WTC11 (cell line): ENCODE results near the gene NGF. TPM values are rescaled to one million over a fixed set of nuclear protein-coding genes. Genes with fewer than 3 reads are reported as not detected.

Experiments used
- ATAC-seq: fragments of 200-7000 bp; cut with Tn5 transposase; 2 replicates; pipeline ENCODE4 v1.10.0; 2021; ENCODE audit warnings: mild to moderate bottlenecking, moderate library complexity
- CTCF ChIA-PET: fragments of 300-600 bp; sonication (Branson Sonifier 250); formaldehyde crosslinking; loops from one replicate; lab custom pipeline; 2021; ENCODE audit warnings: antibody characterized with exemption; lab: Charles Lee
- POLR2A ChIA-PET: fragments of 350-600 bp; sonication (Branson Sonifier 250); formaldehyde crosslinking; loops from one replicate; lab custom pipeline; 2021; ENCODE audit warnings: antibody characterized with exemption; lab: Charles Lee
- DNase-seq: peaks from one replicate; pipeline ENCODE4 v3.0.0; 2021; ENCODE audit warnings: low spot score
- H3K27ac Mint-ChIP-seq: 2 replicates; pipeline ENCODE4 v1.8.0; 2021; ENCODE audit warnings: mixed read lengths
- H3K27me3 Mint-ChIP-seq: 2 replicates; pipeline ENCODE4 v1.8.0; 2021; ENCODE audit warnings: low read depth, mild to moderate bottlenecking, moderate library complexity, mixed read lengths
- H3K36me3 Mint-ChIP-seq: 2 replicates; pipeline ENCODE4 v1.8.0; 2021; ENCODE audit warnings: mixed read lengths
- H3K4me1 Mint-ChIP-seq: 2 replicates; pipeline ENCODE4 v1.8.0; 2022; ENCODE audit warnings: mixed read lengths
- H3K4me3 Mint-ChIP-seq: 2 replicates; pipeline ENCODE4 v1.8.0; 2021; ENCODE audit warnings: mild to moderate bottlenecking, moderate library complexity, mixed read lengths
- H3K9me3 Mint-ChIP-seq: 2 replicates; pipeline ENCODE4 v1.8.0; 2021; ENCODE audit warnings: mixed read lengths
- ATF1 ChIP-seq: sonication (generic); formaldehyde crosslinking; IDR thresholded peaks from 2 replicates; pipeline ENCODE4 v1.8.1; 2023; ENCODE audit warnings: mild to moderate bottlenecking, moderate library complexity, missing genetic modification reagents
- CREB1 ChIP-seq: sonication (generic); formaldehyde crosslinking; IDR thresholded peaks from 2 replicates; pipeline ENCODE4 v1.8.0; 2023; ENCODE audit warnings: mild to moderate bottlenecking, missing genetic modification reagents
- CREM ChIP-seq: sonication (generic); formaldehyde crosslinking; IDR thresholded peaks from 2 replicates; pipeline ENCODE4 v1.8.1; 2022; ENCODE audit warnings: mild to moderate bottlenecking, missing genetic modification reagents, moderate library complexity
- EMX1 ChIP-seq: fragments of 250-450 bp; sonication (Bioruptor Pico); IDR thresholded peaks from 2 replicates; pipeline ENCODE4 v1.8.0; 2021; ENCODE audit warnings: mild to moderate bottlenecking
- ETV6 ChIP-seq: sonication (generic); formaldehyde crosslinking; IDR thresholded peaks from 2 replicates; pipeline ENCODE4 v1.8.1; 2022; ENCODE audit warnings: mild to moderate bottlenecking, missing genetic modification reagents
- FOXJ3 ChIP-seq: sonication (generic); formaldehyde crosslinking; IDR thresholded peaks from 2 replicates; pipeline ENCODE4 v1.9.0; 2021; ENCODE audit warnings: missing genetic modification reagents, mild to moderate bottlenecking, borderline replicate concordance
- NFYB ChIP-seq: sonication (generic); formaldehyde crosslinking; conservative IDR thresholded peaks from 2 replicates; pipeline ENCODE4 v1.8.0; 2022; ENCODE audit warnings: low read depth, missing genetic modification reagents
- NR2C2 ChIP-seq: sonication (generic); formaldehyde crosslinking; IDR thresholded peaks from 2 replicates; pipeline ENCODE4 v1.8.0; 2022; ENCODE audit warnings: mild to moderate bottlenecking, missing genetic modification reagents
- NR3C1 ChIP-seq: sonication (generic); formaldehyde crosslinking; conservative IDR thresholded peaks from 2 replicates; pipeline ENCODE4 v1.8.1; 2023; ENCODE audit warnings: low read depth, mild to moderate bottlenecking, missing genetic modification reagents
- TEAD4 ChIP-seq: sonication (generic); formaldehyde crosslinking; IDR thresholded peaks from 2 replicates; pipeline ENCODE4 v1.8.0; 2022; ENCODE audit warnings: mild to moderate bottlenecking, missing genetic modification reagents
- TP53 ChIP-seq: sonication (generic); formaldehyde crosslinking; IDR thresholded peaks from 2 replicates; pipeline ENCODE4 v1.8.1; 2023; ENCODE audit warnings: mild to moderate bottlenecking, missing genetic modification reagents
- USF1 ChIP-seq: sonication (generic); formaldehyde crosslinking; IDR thresholded peaks from 2 replicates; pipeline ENCODE4 v1.8.0; 2022; ENCODE audit warnings: mild to moderate bottlenecking, missing genetic modification reagents
- ZMAT4 ChIP-seq: fragments of 250-450 bp; sonication (Bioruptor Pico); IDR thresholded peaks from 2 replicates; pipeline ENCODE4 v1.9.0; 2021; ENCODE audit warnings: mild to moderate bottlenecking
- ZNF138 ChIP-seq: sonication (generic); formaldehyde crosslinking; conservative IDR thresholded peaks from 2 replicates; pipeline ENCODE4 v1.8.1; 2022; ENCODE audit warnings: mild to moderate bottlenecking, moderate library complexity, missing genetic modification reagents
- ZNF219 ChIP-seq: sonication (generic); formaldehyde crosslinking; IDR thresholded peaks from 2 replicates; pipeline ENCODE4 v1.8.0; 2023; ENCODE audit warnings: missing genetic modification reagents, mild to moderate bottlenecking, borderline replicate concordance
- ZNF416 ChIP-seq: fragments of 250-450 bp; sonication (Bioruptor Pico); IDR thresholded peaks from 2 replicates; pipeline ENCODE4 v1.9.0; 2021; ENCODE audit warnings: mild to moderate bottlenecking, inconsistent platforms
- ZNF512 ChIP-seq: sonication (generic); formaldehyde crosslinking; IDR thresholded peaks from 2 replicates; pipeline ENCODE4 v1.8.1; 2022; ENCODE audit warnings: missing genetic modification reagents, borderline replicate concordance
- ZNF532 ChIP-seq: fragments of 250-450 bp; sonication (Bioruptor Pico); IDR thresholded peaks from 2 replicates; pipeline ENCODE4 v1.9.0; 2021; ENCODE audit warnings: mild to moderate bottlenecking, borderline replicate concordance
- total RNA-seq: library from RNA; stranded (reverse); gene quantifications from 3 replicates; pipeline ENCODE4 v1.2.3, GENCODE V29; 2021
- TF ChIP-seq, protein P1 (sequence below): sonication (generic); formaldehyde crosslinking; IDR thresholded peaks from 2 replicates; pipeline ENCODE4 v1.8.1; 2023; ENCODE audit warnings: mild to moderate bottlenecking, missing genetic modification reagents, borderline replicate concordance
- TF ChIP-seq, protein P2 (sequence below): sonication (generic); formaldehyde crosslinking; IDR thresholded peaks from 2 replicates; pipeline ENCODE4 v1.8.1; 2023; ENCODE audit warnings: mild to moderate bottlenecking, missing genetic modification reagents, moderate library complexity

Gene NGF
- total RNA-seq, 1 experiment from 2014 or later = 0.55 TPM

DNA sequence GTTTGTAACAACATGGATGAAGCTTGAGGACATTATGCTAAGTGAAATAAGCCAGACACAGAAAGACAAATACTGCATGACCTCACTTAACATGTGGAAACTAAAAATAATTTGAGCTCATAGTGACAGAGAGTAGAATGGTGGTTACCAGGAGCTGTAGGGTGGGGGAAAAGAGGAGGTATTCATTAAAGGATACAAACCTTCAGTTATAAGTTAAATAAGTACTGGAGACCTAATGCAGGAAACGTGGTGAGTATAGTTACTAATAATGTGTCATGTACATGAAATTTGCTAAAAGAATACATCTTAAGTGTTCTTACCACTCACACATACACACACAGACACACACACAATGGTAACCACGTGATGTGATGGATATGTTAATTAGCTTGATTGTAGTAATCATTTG lies 86.7 kb downstream of the NGF start (continued):
- TF ChIP-seq USF1 (CRISPR knock-in tag) = no peak
- no peak for TF ChIP-seq ZNF138
- no peak for TF ChIP-seq ETV6 (CRISPR knock-in tag)

DNA sequence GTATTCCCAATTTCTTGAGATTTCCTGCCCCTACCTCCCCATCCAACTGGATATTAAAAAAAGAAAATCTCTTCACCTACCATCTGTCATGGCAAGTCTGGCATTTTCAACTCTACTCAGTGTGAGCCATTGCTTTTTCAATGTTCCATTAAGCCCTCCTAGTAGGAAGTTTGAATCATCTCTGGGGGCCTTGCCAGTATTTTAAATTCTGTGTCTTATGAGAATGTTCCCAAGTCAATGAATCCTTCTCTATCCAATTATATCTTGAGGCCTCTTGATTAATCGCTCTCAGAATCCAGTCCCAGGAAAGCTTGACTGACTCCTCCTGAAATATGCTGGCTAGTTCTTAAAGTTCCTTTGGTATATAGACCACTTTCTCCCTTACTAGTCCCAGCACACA lies 91.5 kb downstream of the NGF start:
- Mint-ChIP-seq H3K4me1 (no peaks in the 10 kb centered on the region), H3K27me3 (no peaks in the 10 kb centered on the region; the same call in 1 of the 2 replicates), H3K9me3 (peaks cover 44% of the 10 kb centered on the region), H3K36me3 (no peaks in the 10 kb centered on the region; the same call in 1 of the 2 replicates), H3K27ac (no peak overlapping the region), H3K4me3 (no peak overlapping the region)
- no peak for ATAC-seq
- ChIA-PET CTCF (interaction anchor here (0.9 kb wide), 1 partner anchor 29 kb away, joined by 3 read pairs; no protein-coding TSS in a partner anchor), POLR2A (no interaction called here)
- TF ChIP-seq ZMAT4 (CRISPR knock-in tag) (no peak), TP53 (CRISPR knock-in tag) (no peak), CREB1 (CRISPR knock-in tag) (no peak), ZNF219 (no peak), EMX1 (CRISPR knock-in tag) (no peak), CREM (CRISPR knock-in tag) (no peak), FOXJ3 (CRISPR knock-in tag) (no peak), NR3C1 (CRISPR knock-in tag) (no peak), ZNF416 (CRISPR knock-in tag) (no peak), ZNF512 (CRISPR knock-in tag) (no peak), NR2C2 (CRISPR knock-in tag) (no peak), NFYB (no peak), TEAD4 (CRISPR knock-in tag) (no peak), ATF1 (CRISPR knock-in tag) (no peak), ZNF532 (CRISPR knock-in tag) (no peak)
- TF ChIP-seq, protein P1, sequence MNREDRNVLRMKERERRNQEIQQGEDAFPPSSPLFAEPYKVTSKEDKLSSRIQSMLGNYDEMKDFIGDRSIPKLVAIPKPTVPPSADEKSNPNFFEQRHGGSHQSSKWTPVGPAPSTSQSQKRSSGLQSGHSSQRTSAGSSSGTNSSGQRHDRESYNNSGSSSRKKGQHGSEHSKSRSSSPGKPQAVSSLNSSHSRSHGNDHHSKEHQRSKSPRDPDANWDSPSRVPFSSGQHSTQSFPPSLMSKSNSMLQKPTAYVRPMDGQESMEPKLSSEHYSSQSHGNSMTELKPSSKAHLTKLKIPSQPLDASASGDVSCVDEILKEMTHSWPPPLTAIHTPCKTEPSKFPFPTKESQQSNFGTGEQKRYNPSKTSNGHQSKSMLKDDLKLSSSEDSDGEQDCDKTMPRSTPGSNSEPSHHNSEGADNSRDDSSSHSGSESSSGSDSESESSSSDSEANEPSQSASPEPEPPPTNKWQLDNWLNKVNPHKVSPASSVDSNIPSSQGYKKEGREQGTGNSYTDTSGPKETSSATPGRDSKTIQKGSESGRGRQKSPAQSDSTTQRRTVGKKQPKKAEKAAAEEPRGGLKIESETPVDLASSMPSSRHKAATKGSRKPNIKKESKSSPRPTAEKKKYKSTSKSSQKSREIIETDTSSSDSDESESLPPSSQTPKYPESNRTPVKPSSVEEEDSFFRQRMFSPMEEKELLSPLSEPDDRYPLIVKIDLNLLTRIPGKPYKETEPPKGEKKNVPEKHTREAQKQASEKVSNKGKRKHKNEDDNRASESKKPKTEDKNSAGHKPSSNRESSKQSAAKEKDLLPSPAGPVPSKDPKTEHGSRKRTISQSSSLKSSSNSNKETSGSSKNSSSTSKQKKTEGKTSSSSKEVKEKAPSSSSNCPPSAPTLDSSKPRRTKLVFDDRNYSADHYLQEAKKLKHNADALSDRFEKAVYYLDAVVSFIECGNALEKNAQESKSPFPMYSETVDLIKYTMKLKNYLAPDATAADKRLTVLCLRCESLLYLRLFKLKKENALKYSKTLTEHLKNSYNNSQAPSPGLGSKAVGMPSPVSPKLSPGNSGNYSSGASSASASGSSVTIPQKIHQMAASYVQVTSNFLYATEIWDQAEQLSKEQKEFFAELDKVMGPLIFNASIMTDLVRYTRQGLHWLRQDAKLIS (CRISPR knock-in tag) = no peak
- TF ChIP-seq, protein P2, sequence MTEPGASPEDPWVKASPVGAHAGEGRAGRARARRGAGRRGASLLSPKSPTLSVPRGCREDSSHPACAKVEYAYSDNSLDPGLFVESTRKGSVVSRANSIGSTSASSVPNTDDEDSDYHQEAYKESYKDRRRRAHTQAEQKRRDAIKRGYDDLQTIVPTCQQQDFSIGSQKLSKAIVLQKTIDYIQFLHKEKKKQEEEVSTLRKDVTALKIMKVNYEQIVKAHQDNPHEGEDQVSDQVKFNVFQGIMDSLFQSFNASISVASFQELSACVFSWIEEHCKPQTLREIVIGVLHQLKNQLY (CRISPR knock-in tag) = no peak
- no peak for DNase-seq
